Osteoblast (primary cell): ENCODE measurements around the gene INHBA. TPM values are rescaled to one million over a fixed set of nuclear protein-coding genes. Genes with fewer than 3 reads are reported as not detected.

Source experiments
- DNase-seq: peaks from one replicate; pipeline ENCODE4 v3.0.0; 2011; ENCODE audit warnings: low spot score, mixed read lengths; ENCODE audit not compliant: insufficient read length; ENCODE audit errors: missing footprints
- H2AFZ ChIP-seq: 2 replicates; pipeline ENCODE4 v1.6.0; 2011; ENCODE audit warnings: mild to moderate bottlenecking, low read length
- H3K27ac ChIP-seq: 2 replicates; pipeline ENCODE4 v1.5.1; 2011; ENCODE audit warnings: mild to moderate bottlenecking, low read depth, low read length, moderate library complexity
- H3K27me3 ChIP-seq: 2 replicates; pipeline ENCODE4 v1.6.0; 2012; ENCODE audit warnings: mild to moderate bottlenecking, control low read depth, inconsistent platforms, low read length, moderate library complexity; ENCODE audit not compliant: insufficient read depth
- H3K36me3 ChIP-seq: 2 replicates; pipeline ENCODE4 v1.5.1; 2011; ENCODE audit warnings: mild to moderate bottlenecking, low read length, control low read depth, moderate library complexity; ENCODE audit not compliant: insufficient read depth
- H3K4me1 ChIP-seq: 2 replicates; pipeline ENCODE4 v1.5.1; 2011; ENCODE audit warnings: mild to moderate bottlenecking, low read length, control low read depth, moderate library complexity; ENCODE audit not compliant: insufficient read depth
- H3K4me2 ChIP-seq: 2 replicates; pipeline ENCODE4 v1.6.0; 2011; ENCODE audit warnings: mild to moderate bottlenecking, low read length; ENCODE audit not compliant: insufficient read depth
- H3K4me3 ChIP-seq: fragments of 200-600 bp; sonication (generic); 3 replicates; pipeline ENCODE4 v1.5.1; 2012; ENCODE audit warnings: mild to moderate bottlenecking, low read length, inconsistent platforms; ENCODE audit not compliant: insufficient read depth
- H3K79me2 ChIP-seq: 2 replicates; pipeline ENCODE4 v1.6.0; 2012; ENCODE audit warnings: mild to moderate bottlenecking, low read length, control low read depth, inconsistent platforms; ENCODE audit not compliant: insufficient read depth
- H3K9me3 ChIP-seq: 2 replicates; pipeline ENCODE4 v1.5.1; 2011; ENCODE audit warnings: low read depth, low read length, control low read depth
- H4K20me1 ChIP-seq: 2 replicates; pipeline ENCODE4 v1.6.0; 2012; ENCODE audit warnings: mild to moderate bottlenecking, low read length, control low read depth; ENCODE audit not compliant: insufficient read depth
- CTCF ChIP-seq: IDR thresholded peaks from 2 replicates; pipeline ENCODE4 v1.5.1; 2011; ENCODE audit warnings: mild to moderate bottlenecking, low read depth, low read length, moderate library complexity; ENCODE audit errors: extremely low read depth
- total RNA-seq: library from RNA; depleted of rRNA; stranded (reverse); fragments of >200 nt; gene quantifications from 2 replicates; pipeline ENCODE4 v1.2.3, GENCODE V29; 2012

The INHBA gene
- total RNA-seq, 1 donor = 107 TPM

GRCh38 chr7:41708581-41709358 is 5.9 kb upstream of the INHBA start:
- H3K27ac ChIP-seq = peak overlapping the region; percentile 88
- no peak for TF ChIP-seq CTCF
- peaks cover 50% of the 10 kb centered on the region for H3K4me1 ChIP-seq
- H3K4me3 ChIP-seq = no peak overlapping the region
- H3K4me2 ChIP-seq = peak overlapping the region; percentile 14
- H3K9me3 ChIP-seq = no peaks in the 10 kb centered on the region
- no peaks in the 10 kb centered on the region for H3K36me3 ChIP-seq
- no peak for DNase-seq
- H4K20me1 ChIP-seq = no peaks in the 10 kb centered on the region
- H3K27me3 ChIP-seq = no peaks in the 10 kb centered on the region
- H2AFZ ChIP-seq = no peak overlapping the region
- peaks cover 40% of the 10 kb centered on the region for H3K79me2 ChIP-seq

- Histone ChIP-seq H2AFZ (peak overlapping the region; percentile 75), H3K9me3 (no peaks in the 10 kb centered on the region), H3K79me2 (peaks cover 59% of the 10 kb centered on the region), H3K27me3 (no peaks in the 10 kb centered on the region), H3K4me1 (peaks cover 54% of the 10 kb centered on the region), H3K4me3 (peak overlapping the region; percentile 77), H3K27ac (peak overlapping the region; percentile 88), H3K4me2 (peak overlapping the region; percentile 81), H3K36me3 (no peaks in the 10 kb centered on the region), H4K20me1 (peaks cover 4% of the 10 kb centered on the region)
- TF ChIP-seq CTCF = no peak
- no peak for DNase-seq
These were observed 3.5 kb upstream of the INHBA start for GRCh38 chr7:41706228-41706930.

GRCh38 chr7:41705109-41705901 is 2.4 kb upstream of the INHBA start:
- peak overlapping the region; percentile 38 for H2AFZ ChIP-seq
- no peaks in the 10 kb centered on the region for H3K36me3 ChIP-seq
- H3K4me3 ChIP-seq = peak overlapping the region; percentile 77
- peak; percentile 91 for DNase-seq
- peak overlapping the region; percentile 81 for H3K4me2 ChIP-seq
- H3K4me1 ChIP-seq = peaks cover 54% of the 10 kb centered on the region
- peak overlapping the region; percentile 88 for H3K27ac ChIP-seq
- H3K27me3 ChIP-seq = no peaks in the 10 kb centered on the region
- H3K79me2 ChIP-seq = peaks cover 70% of the 10 kb centered on the region
- peak; percentile 61 for TF ChIP-seq CTCF
- H3K9me3 ChIP-seq = no peaks in the 10 kb centered on the region
- H4K20me1 ChIP-seq = peaks cover 8% of the 10 kb centered on the region
